GM12875 (cell line): ENCODE data around the gene RAB3A.
A peak's percentile ranks its signal among the peaks of the same experiment; 100 is the strongest.

Source experiments
- H3K4me3 ChIP-seq: one replicate; pipeline ENCODE4 v1.5.1; 2011; ENCODE audit warnings: low read depth, low read length, control low read depth
- TF ChIP-seq, protein P1 (sequence below): IDR thresholded peaks from 2 replicates; pipeline ENCODE4 v1.5.1; 2011; ENCODE audit warnings: low read depth, mild to moderate bottlenecking, control low read depth, inconsistent platforms, low read length, moderate library complexity, borderline replicate concordance; ENCODE audit not compliant: insufficient read depth

RAB3A gene

GRCh38 chr19:18239303-18239702, 35.5 kb upstream of the RAB3A start:
- TF ChIP-seq, protein P1, sequence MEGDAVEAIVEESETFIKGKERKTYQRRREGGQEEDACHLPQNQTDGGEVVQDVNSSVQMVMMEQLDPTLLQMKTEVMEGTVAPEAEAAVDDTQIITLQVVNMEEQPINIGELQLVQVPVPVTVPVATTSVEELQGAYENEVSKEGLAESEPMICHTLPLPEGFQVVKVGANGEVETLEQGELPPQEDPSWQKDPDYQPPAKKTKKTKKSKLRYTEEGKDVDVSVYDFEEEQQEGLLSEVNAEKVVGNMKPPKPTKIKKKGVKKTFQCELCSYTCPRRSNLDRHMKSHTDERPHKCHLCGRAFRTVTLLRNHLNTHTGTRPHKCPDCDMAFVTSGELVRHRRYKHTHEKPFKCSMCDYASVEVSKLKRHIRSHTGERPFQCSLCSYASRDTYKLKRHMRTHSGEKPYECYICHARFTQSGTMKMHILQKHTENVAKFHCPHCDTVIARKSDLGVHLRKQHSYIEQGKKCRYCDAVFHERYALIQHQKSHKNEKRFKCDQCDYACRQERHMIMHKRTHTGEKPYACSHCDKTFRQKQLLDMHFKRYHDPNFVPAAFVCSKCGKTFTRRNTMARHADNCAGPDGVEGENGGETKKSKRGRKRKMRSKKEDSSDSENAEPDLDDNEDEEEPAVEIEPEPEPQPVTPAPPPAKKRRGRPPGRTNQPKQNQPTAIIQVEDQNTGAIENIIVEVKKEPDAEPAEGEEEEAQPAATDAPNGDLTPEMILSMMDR, result no peak

GRCh38 chr19:18234194-18234593, 30.4 kb upstream of the RAB3A start:
- no peak overlapping the region for H3K4me3 ChIP-seq
- TF ChIP-seq, protein P1, result no peak

More at GRCh38 chr19:18239303-18239702, 35.5 kb upstream of the RAB3A start:
- H3K4me3 ChIP-seq, result no peak overlapping the region

- TF ChIP-seq, protein P1, result no peak
- no peak overlapping the region for H3K4me3 ChIP-seq
These were observed 29.5 kb upstream of the RAB3A start for GRCh38 chr19:18233224-18233825.

GRCh38 chr19:18232540-18233223, 28.8 kb upstream of the RAB3A start:
- H3K4me3 ChIP-seq, result no peak overlapping the region
- TF ChIP-seq, protein P1, result 0 out of 2 replicates have a peak, but pooled peaks have one; percentile 1

- TF ChIP-seq, protein P1, result no peak
- H3K4me3 ChIP-seq, result no peak overlapping the region
These were observed 27.9 kb upstream of the RAB3A start for GRCh38 chr19:18231775-18232174.

DNA sequence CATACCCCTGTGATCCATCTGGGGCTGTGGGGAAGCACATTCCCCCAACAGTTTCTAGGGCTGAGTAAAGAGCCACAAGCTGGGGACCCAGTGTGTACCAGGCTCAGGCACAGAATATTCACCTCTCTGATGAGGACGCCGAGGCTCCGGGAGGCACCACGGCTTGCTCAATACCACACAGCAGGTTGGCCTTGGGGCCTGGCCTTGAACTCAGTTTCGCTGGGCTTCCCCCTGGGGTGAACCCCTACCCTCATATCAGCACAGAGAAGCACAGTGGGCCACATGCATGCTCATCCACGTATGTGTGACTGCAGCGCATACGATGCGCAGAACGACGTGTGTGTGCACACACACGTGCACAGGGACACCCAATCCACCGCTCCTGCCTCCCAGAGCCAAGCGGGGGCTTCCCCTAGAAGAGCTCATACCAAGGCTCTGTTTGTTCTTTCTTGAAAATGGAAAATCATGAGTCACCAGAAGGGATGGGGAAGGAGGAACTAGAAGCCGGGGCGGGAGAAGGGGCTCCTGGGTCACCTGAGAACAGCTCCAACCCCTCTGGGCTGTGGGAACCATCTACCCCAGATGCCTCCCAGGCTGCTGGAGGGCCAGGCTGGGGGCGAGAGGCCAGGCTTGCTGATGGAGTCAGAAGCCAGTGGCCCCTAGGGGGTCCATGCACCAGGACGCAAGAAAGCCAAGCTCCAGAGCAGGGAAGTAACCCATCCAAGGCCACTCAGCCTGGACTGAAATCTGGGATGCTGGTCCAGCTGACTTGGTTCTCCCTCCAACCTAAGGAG, 27.3 kb upstream of the RAB3A start:
- TF ChIP-seq, protein P1, result no peak
- H3K4me3 ChIP-seq, result no peak overlapping the region
